H1 (cell line): ENCODE measurements around the gene IFI30. TPM values are rescaled to one million over a fixed set of nuclear protein-coding genes. Genes with fewer than 3 reads are reported as not detected.
A peak's percentile ranks its signal among the peaks of the same experiment; 100 is the strongest.

Experiments
- CTCF ChIA-PET: fragments of 300-600 bp; sonication (Branson Sonifier 250); formaldehyde crosslinking; loops from one replicate; lab custom pipeline; 2021; ENCODE audit not compliant: partially characterized antibody; lab: Charles Lee
- POLR2A ChIA-PET: fragments of 300-600 bp; sonication (Branson Sonifier 250); formaldehyde crosslinking; loops from one replicate; lab custom pipeline; 2021; ENCODE audit warnings: inconsistent platforms; ENCODE audit not compliant: partially characterized antibody; lab: Charles Lee
- DNase-seq, 2 experiments: peaks; one replicate each; pipeline versions ENCODE4 v3.0.0 to v3.0.0-alpha.2; 2010 to 2022; ENCODE audit warnings: low spot score in 2 of 2, low read depth in 1 of 2, mixed read lengths in 1 of 2
- FAIRE-seq: peaks from 2 replicates; lab custom pipeline; 2011; peaks lifted over from hg19 to GRCh38; lab: Jason Lieb, UNC
- H2AFZ ChIP-seq: 2 replicates; pipeline ENCODE4 v1.8.1; 2012; ENCODE audit warnings: low read length, inconsistent platforms
- H2AK5ac ChIP-seq: 2 replicates; pipeline ENCODE4 v1.6.1; 2013; ENCODE audit warnings: low read depth, low read length
- H2BK120ac ChIP-seq: replicated peaks from 2 replicates; pipeline ENCODE3; 2013; ENCODE audit warnings: low read depth, low read length, inconsistent platforms
- H2BK12ac ChIP-seq: 2 replicates; pipeline ENCODE4 v1.6.1; 2013; ENCODE audit warnings: low read depth, low read length
- H2BK15ac ChIP-seq: 2 replicates; pipeline ENCODE4 v1.6.1; 2013; ENCODE audit warnings: low read length
- H2BK20ac ChIP-seq: 2 replicates; pipeline ENCODE4 v1.6.1; 2013; ENCODE audit warnings: low read length
- H2BK5ac ChIP-seq: 2 replicates; pipeline ENCODE4 v1.6.1; 2013; ENCODE audit warnings: low read depth, low read length
- H3K14ac ChIP-seq: 2 replicates; pipeline ENCODE4 v1.6.1; 2013; ENCODE audit warnings: inconsistent platforms; ENCODE audit not compliant: insufficient read length
- H3K18ac ChIP-seq: 2 replicates; pipeline ENCODE4 v1.6.1; 2013; ENCODE audit warnings: low read length; ENCODE audit errors: extremely low read depth
- H3K23ac ChIP-seq: 2 replicates; pipeline ENCODE4 v1.6.1; 2013; ENCODE audit warnings: inconsistent platforms; ENCODE audit not compliant: insufficient read length
- H3K23me2 ChIP-seq: 2 replicates; pipeline ENCODE4 v1.6.1; 2013; ENCODE audit warnings: low read depth, low read length
- H3K27ac ChIP-seq: 2 replicates; pipeline ENCODE4 v1.6.1; 2011; ENCODE audit warnings: low read depth, low read length, inconsistent platforms
- H3K27me3 ChIP-seq, 4 experiments: replicated peaks in 1 of 4; 1 replicate in 1 of 4; 2 replicates in 3 of 4; pipeline versions ENCODE4 v1.6.1 to v1.8.1; 2011 to 2013; ENCODE audit warnings: low read length in 3 of 4, mild to moderate bottlenecking in 3 of 4, inconsistent platforms in 2 of 4, mixed read lengths in 2 of 4, moderate library complexity in 1 of 4; ENCODE audit not compliant: control insufficient read depth in 3 of 4, insufficient read depth in 3 of 4; ENCODE audit errors: extremely low read depth in 1 of 4
- H3K36me3 ChIP-seq, 4 experiments: 2 replicates each; pipeline versions ENCODE4 v1.6.1 to v1.8.1; 2011 to 2013; ENCODE audit warnings: mild to moderate bottlenecking in 4 of 4, low read length in 3 of 4, moderate library complexity in 2 of 4, control low read depth in 1 of 4, inconsistent platforms in 1 of 4; ENCODE audit not compliant: insufficient read depth in 4 of 4, control insufficient read depth in 2 of 4
- H3K4ac ChIP-seq: replicated peaks from 2 replicates; pipeline ENCODE3; 2013; ENCODE audit warnings: low read length, low read depth, mixed read lengths, inconsistent platforms; ENCODE audit not compliant: insufficient read length
- H3K4me1 ChIP-seq, 4 experiments: replicated peaks in 1 of 4; 1 replicate in 1 of 4; 2 replicates in 3 of 4; pipeline versions ENCODE4 v1.6.1 to v1.8.1; 2011 to 2013; ENCODE audit warnings: low read length in 3 of 4, inconsistent platforms in 2 of 4, mixed read lengths in 1 of 4; ENCODE audit not compliant: insufficient read depth in 4 of 4, control insufficient read depth in 3 of 4
- H3K4me2 ChIP-seq, 2 experiments: 2 replicates each; pipeline versions ENCODE4 v1.6.1 to v1.8.1; 2011 to 2013; ENCODE audit warnings: low read depth in 2 of 2, low read length in 2 of 2, control low read depth in 1 of 2, inconsistent platforms in 1 of 2, mild to moderate bottlenecking in 1 of 2; ENCODE audit not compliant: insufficient read depth in 1 of 2
- H3K4me3 ChIP-seq, 4 experiments: fragments of 200-600, 300-600 bp in 1 of 4; sonication (generic), shearing (Covaris generic), sonication (Bioruptor Twin) in 1 of 4; 2 replicates each; pipeline versions ENCODE4 v1.5.1 to v1.8.1; 2011 to 2016; ENCODE audit warnings: low read length in 4 of 4, low read depth in 3 of 4, control low read depth in 2 of 4, inconsistent platforms in 2 of 4, mild to moderate bottlenecking in 2 of 4, mixed read lengths in 1 of 4, moderate library complexity in 1 of 4; ENCODE audit not compliant: insufficient read depth in 2 of 4; ENCODE audit errors: extremely low read depth in 1 of 4
- H3K56ac ChIP-seq: replicated peaks from 2 replicates; pipeline ENCODE3; 2013; ENCODE audit warnings: low read depth, mild to moderate bottlenecking, mixed read lengths, low read length, inconsistent platforms; ENCODE audit not compliant: insufficient read length
- H3K79me1 ChIP-seq: 2 replicates; pipeline ENCODE4 v1.6.1; 2013; ENCODE audit warnings: low read depth, low read length, control low read depth
- H3K79me2 ChIP-seq, 2 experiments: 2 replicates each; pipeline versions ENCODE4 v1.6.1 to v1.8.1; 2012 to 2013; ENCODE audit warnings: low read length in 2 of 2, mild to moderate bottlenecking in 2 of 2, inconsistent platforms in 1 of 2; ENCODE audit not compliant: insufficient read depth in 2 of 2, control insufficient read depth in 1 of 2
- H3K9ac ChIP-seq, 4 experiments: replicated peaks in 1 of 4; 1 replicate in 1 of 4; 2 replicates in 3 of 4; pipeline versions ENCODE4 v1.6.1 to v1.8.1; 2011 to 2013; ENCODE audit warnings: low read depth in 3 of 4, low read length in 3 of 4, control low read depth in 2 of 4, mild to moderate bottlenecking in 2 of 4, moderate library complexity in 2 of 4, inconsistent platforms in 1 of 4; ENCODE audit errors: extremely low read depth in 1 of 4
- H3K9me3 ChIP-seq, 2 experiments: 2 replicates each; pipeline versions ENCODE4 v1.6.1 to v1.8.1; 2012 to 2013; ENCODE audit warnings: mild to moderate bottlenecking in 2 of 2, moderate library complexity in 2 of 2, control low read depth in 1 of 2, inconsistent platforms in 1 of 2, low read depth in 1 of 2, low read length in 1 of 2, mixed read lengths in 1 of 2; ENCODE audit not compliant: insufficient read depth in 2 of 2
- H4K20me1 ChIP-seq, 2 experiments: replicated peaks in 1 of 2; 2 replicates each; pipeline versions ENCODE3 to v1.8.1; 2011 to 2013; ENCODE audit warnings: inconsistent platforms in 2 of 2, low read length in 2 of 2, mild to moderate bottlenecking in 1 of 2; ENCODE audit not compliant: insufficient read depth in 2 of 2, control insufficient read depth in 1 of 2
- H4K5ac ChIP-seq: 2 replicates; pipeline ENCODE4 v1.6.1; 2013; ENCODE audit warnings: low read length, low read depth, mixed read lengths, inconsistent platforms; ENCODE audit not compliant: insufficient read length
- H4K8ac ChIP-seq: 2 replicates; pipeline ENCODE4 v1.8.0; 2013; ENCODE audit warnings: mild to moderate bottlenecking, moderate library complexity, low read length, inconsistent platforms; ENCODE audit not compliant: insufficient read depth; ENCODE audit errors: extremely low read depth
- H4K91ac ChIP-seq: replicated peaks from 2 replicates; pipeline ENCODE3; 2013; ENCODE audit warnings: low read length, mixed read lengths, inconsistent platforms; ENCODE audit not compliant: insufficient read length
- CHD2 ChIP-seq: IDR thresholded peaks from 2 replicates; pipeline ENCODE4 v1.6.1; 2012; ENCODE audit warnings: low read length, improper control_type of control experiment
- RAD21 ChIP-seq, 2 experiments: IDR thresholded peaks in 1 of 2; conservative IDR thresholded peaks in 1 of 2; 2 replicates each; pipeline ENCODE4 v1.6.1; 2011; ENCODE audit warnings: low read depth in 2 of 2, low read length in 2 of 2, improper control_type of control experiment in 1 of 2, inconsistent platforms in 1 of 2, mild to moderate bottlenecking in 1 of 2, moderate library complexity in 1 of 2
- SP1 ChIP-seq: IDR thresholded peaks from 2 replicates; pipeline ENCODE4 v1.6.1; 2011; ENCODE audit warnings: low read depth, low read length
- WGBS, 2 experiments: shearing (Covaris generic) in 1 of 2; methylation state at CpG; one replicate each; pipeline versions ENCODE4 v1.1.6 to v1.1.7; 2013 to 2015; ENCODE audit warnings: low lambda C conversion rate in 2 of 2, mixed read lengths in 2 of 2, inconsistent platforms in 1 of 2, low coverage in 1 of 2, missing lambda C conversion rate in 1 of 2; ENCODE audit not compliant: insufficient replicate concordance in 2 of 2, insufficient coverage in 1 of 2, insufficient read length in 1 of 2; ENCODE audit errors: extremely low coverage in 1 of 2, missing lambda C conversion rate in 1 of 2; 5-methylcytosine and 5-hydroxymethylcytosine counted together
- polyA plus RNA-seq, 7 experiments: library from polyadenylated mRNA; depleted of rRNA in 3 of 7; stranded (reverse) in 5 of 7; unstranded in 2 of 7; fragments of >200 nt in 5 of 7; fragments of 200-250 nt in 2 of 7; gene quantifications; 1 replicate in 5 of 7; 2 replicates in 1 of 7; 4 replicates in 1 of 7; pipeline versions ENCODE4 v1.2.1 to v1.2.3, GENCODE V29; 2011 to 2013; ENCODE audit warnings: missing spikeins in 2 of 7, mixed read lengths in 2 of 7
- total RNA-seq: library from RNA; stranded (reverse); fragmentation: NEBNext Ultra II Directional; extraction: Animal tissue kit (Norgen Biotek cat#: 25700); gene quantifications from 2 replicates; pipeline ENCODE4 v1.2.1, GENCODE V29; 2021
- TF ChIP-seq, protein P1 (sequence below): IDR thresholded peaks from 2 replicates; pipeline ENCODE4 v1.6.1; 2011; ENCODE audit warnings: low read depth, mild to moderate bottlenecking, low read length; ENCODE audit not compliant: insufficient read depth
- TF ChIP-seq, protein P2 (sequence below), 3 experiments: IDR thresholded peaks; 1 replicate in 2 of 3; 2 replicates in 1 of 3; pipeline versions ENCODE4 v1.5.1 to v1.6.1; 2011; ENCODE audit warnings: low read length in 3 of 3, mild to moderate bottlenecking in 3 of 3, inconsistent platforms in 2 of 3, low read depth in 1 of 3, moderate library complexity in 1 of 3; ENCODE audit not compliant: insufficient read depth in 1 of 3; ENCODE audit errors: control extremely low read depth in 1 of 3
- TF ChIP-seq, protein P3 (sequence below): IDR thresholded peaks from 2 replicates; pipeline ENCODE4 v1.6.1; 2011; ENCODE audit warnings: low read length, improper control_type of control experiment

The IFI30 gene
- total and polyA plus RNA-seq, 2 of the 8 experiments (the other 6 are each of a cell fraction or from before 2014, with no cell fraction given), result 28.9 to 62.4 TPM

DNA sequence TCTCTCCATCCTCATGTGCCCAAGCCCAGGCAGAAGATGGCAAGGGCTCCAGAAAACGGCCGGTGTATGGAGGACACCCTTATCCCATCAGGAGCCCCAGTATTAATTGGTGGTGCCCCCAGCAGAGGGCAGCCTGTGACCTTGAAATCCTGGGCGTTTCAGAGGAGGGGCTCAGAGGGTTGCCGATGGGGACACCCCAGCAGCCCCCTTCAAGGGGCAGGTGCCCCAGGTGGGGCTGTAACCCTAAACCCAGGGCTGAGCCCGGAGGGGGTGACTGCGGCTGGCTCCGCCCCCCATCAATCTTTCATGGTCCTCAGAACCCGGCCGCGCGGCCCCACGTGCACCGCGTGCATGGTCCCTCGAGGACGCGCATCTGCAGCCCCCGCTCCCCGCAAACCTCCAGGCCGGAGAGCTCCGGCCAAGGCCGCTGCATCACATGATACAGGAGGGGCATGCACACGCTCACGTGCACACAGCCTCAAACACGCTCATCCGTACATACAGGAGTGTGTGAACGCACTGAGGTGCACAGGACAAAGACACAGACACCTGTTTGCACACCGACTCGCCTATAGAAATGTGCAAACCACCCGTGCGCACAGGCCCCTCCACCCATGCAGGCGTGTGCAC, 29.3 kb downstream of the IFI30 start:
- Histone ChIP-seq H3K23ac (no peak overlapping the region), H2BK12ac (peak overlapping the region; percentile 3; the same call in 1 of the 2 replicates), H3K4me3 (peak overlapping the region; percentile 56 to 81 (median 74)), H3K79me2 (0 out of 4 replicates have a peak, but pooled peaks cover 0 to 4% of the 10 kb centered on the region in 2 experiments), H3K4me2 (peak overlapping the region; percentile 79 to 92), H3K27ac (no peak overlapping the region), H3K4ac (no peak overlapping the region), H4K8ac (no peak overlapping the region), H4K5ac (no peak overlapping the region), H3K23me2 (peaks cover 12% of the 10 kb centered on the region), H2BK15ac (peak overlapping the region; percentile 2; the same call in 1 of the 2 replicates), H3K4me1 (peaks cover 0 to 11% (median 7%) of the 10 kb centered on the region in 4 experiments; a peak in 5 of 7 replicates), H3K56ac (no peak overlapping the region), H3K9me3 (no peaks in the 10 kb centered on the region), H4K20me1 (peaks cover 1 to 15% of the 10 kb centered on the region in 2 experiments), H3K79me1 (peaks cover 5% of the 10 kb centered on the region), H3K18ac (peak overlapping the region; percentile 84), H3K14ac (no peak overlapping the region), H2AFZ (no peak overlapping the region), H2BK20ac (0 out of 2 replicates have a peak overlapping the region, but pooled peaks have one; percentile 48), H3K36me3 (peaks cover 6 to 8% (median 7%) of the 10 kb centered on the region in 4 experiments; a peak in 6 of 8 replicates), H3K9ac (peak overlapping the region in 3 of 4 experiments; percentile 31 to 42 (median 37); a peak in 3 of 7 replicates), H4K91ac (peak overlapping the region; percentile 63), H2BK5ac (peak overlapping the region; percentile 4; the same call in 1 of the 2 replicates), H2BK120ac (no peak overlapping the region), H2AK5ac (no peak overlapping the region), H3K27me3 (no peaks in the 10 kb centered on the region; a peak in 1 of 7 replicates)
- CTCF ChIA-PET, result interaction anchor here (1.2 to 11.5 kb wide), 5 partner anchors 11 to 49 kb away, joined by 3 to 305 read pairs (median 18); partner anchors contain the start of gene PDE4C
- POLR2A ChIA-PET, result interaction anchor here (1.0 to 4.1 kb wide), 5 partner anchors 9 to 113 kb away, joined by 3 to 59 read pairs (median 3); no protein-coding TSS in a partner anchor
- WGBS, 2 experiments, result 17% methylated on average over 28 of the region's 32 CpGs; no CpG with 5 or more reads in 1 of the 2 experiments
- DNase-seq, result peak in 1 of 2 experiments; percentile 80
- no peak for FAIRE-seq
- TF ChIP-seq, protein P1, sequence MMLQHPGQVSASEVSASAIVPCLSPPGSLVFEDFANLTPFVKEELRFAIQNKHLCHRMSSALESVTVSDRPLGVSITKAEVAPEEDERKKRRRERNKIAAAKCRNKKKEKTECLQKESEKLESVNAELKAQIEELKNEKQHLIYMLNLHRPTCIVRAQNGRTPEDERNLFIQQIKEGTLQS, result no peak
- TF ChIP-seq, protein P2, sequence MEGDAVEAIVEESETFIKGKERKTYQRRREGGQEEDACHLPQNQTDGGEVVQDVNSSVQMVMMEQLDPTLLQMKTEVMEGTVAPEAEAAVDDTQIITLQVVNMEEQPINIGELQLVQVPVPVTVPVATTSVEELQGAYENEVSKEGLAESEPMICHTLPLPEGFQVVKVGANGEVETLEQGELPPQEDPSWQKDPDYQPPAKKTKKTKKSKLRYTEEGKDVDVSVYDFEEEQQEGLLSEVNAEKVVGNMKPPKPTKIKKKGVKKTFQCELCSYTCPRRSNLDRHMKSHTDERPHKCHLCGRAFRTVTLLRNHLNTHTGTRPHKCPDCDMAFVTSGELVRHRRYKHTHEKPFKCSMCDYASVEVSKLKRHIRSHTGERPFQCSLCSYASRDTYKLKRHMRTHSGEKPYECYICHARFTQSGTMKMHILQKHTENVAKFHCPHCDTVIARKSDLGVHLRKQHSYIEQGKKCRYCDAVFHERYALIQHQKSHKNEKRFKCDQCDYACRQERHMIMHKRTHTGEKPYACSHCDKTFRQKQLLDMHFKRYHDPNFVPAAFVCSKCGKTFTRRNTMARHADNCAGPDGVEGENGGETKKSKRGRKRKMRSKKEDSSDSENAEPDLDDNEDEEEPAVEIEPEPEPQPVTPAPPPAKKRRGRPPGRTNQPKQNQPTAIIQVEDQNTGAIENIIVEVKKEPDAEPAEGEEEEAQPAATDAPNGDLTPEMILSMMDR (IDR thresholded peaks at IDR 0.05; ENCODE audit: control extremely low read depth in 1 of 3, insufficient read depth in 1 of 3, low read depth in 1 of 3, low read length in 3 of 3), result peak; percentile 39 to 67 (median 56)
- TF ChIP-seq SP1 (0 out of 2 replicates have a peak, but pooled peaks have one; percentile 30), RAD21 (IDR thresholded peaks at IDR 0.05 in 1 of 2, conservative IDR thresholded peaks at IDR 0.05 in 1 of 2; ENCODE audit: low read depth in 2 of 2, low read length in 2 of 2) (peak; percentile 73 to 84), CHD2 (no peak)
- TF ChIP-seq, protein P3, sequence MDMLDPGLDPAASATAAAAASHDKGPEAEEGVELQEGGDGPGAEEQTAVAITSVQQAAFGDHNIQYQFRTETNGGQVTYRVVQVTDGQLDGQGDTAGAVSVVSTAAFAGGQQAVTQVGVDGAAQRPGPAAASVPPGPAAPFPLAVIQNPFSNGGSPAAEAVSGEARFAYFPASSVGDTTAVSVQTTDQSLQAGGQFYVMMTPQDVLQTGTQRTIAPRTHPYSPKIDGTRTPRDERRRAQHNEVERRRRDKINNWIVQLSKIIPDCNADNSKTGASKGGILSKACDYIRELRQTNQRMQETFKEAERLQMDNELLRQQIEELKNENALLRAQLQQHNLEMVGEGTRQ, result peak; percentile 77
